HG03039 (cell line): ENCODE measurements around the gene GMNN.
A peak's percentile ranks its signal among the peaks of the same experiment; 100 is the strongest.
"Not testable (repeated sequence)": the region's sequence is repeated elsewhere in the genome, so short reads cannot be mapped to it uniquely, and the experiment has no call there.

ENCODE experiments used
- ATAC-seq: cut with Tn5 transposase; IDR thresholded peaks from one replicate; pipeline ENCODE4 v1.9.1; 2021; ENCODE audit warnings: mild to moderate bottlenecking, moderate library complexity; ENCODE audit not compliant: unreplicated experiment

GMNN gene

GRCh38 chr6:24761193-24761835 lies 13.4 kb upstream of the GMNN start:
- ATAC-seq, result no peak

- ATAC-seq, result no peak
These were observed 12.9 kb upstream of the GMNN start for GRCh38 chr6:24761851-24762250.

GRCh38 chr6:24763578-24763977 lies 11.2 kb upstream of the GMNN start:
- no peak for ATAC-seq

- not testable (repeated sequence) for ATAC-seq
These were observed 9.6 kb upstream of the GMNN start for GRCh38 chr6:24764833-24765828.

- ATAC-seq, result not testable (repeated sequence)
These were observed 8.8 kb upstream of the GMNN start for GRCh38 chr6:24765968-24766367.

DNA sequence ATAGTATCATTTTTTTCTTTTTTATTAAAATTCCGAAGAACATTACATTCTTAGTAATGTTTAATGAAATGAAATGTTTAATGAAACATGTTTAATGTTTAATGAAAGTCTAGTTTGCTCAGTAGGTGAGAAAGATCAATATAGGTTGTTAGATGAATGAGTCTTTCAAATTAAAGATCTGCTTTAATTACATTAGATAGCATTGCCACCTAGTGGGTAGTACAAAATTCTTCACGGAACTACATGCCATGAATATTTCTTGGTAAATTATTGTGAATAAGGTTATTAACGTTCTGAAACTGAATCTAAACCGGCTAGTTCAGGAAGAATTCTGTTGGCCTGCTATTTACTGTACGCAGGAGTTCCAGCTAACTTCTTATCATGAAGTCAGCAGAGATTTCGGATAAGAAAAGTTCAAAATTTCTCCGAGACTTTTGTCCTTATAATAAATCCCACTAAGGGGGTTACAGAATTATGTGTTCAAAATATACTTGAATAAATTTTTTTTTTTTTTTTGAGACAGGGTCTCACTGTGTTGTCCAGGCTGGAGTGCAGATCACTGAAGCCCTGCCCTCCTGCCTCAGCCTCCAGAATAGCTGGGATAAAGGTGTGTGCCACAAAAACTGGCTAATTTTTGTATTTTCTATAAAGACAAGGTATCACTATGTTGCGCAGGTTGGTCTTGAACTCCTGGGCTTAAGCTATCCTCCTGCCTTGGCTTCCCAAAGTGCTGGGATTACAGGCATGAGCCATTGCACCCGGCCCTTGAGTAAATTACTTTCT lies 7.9 kb upstream of the GMNN start:
- ATAC-seq, result no peak

- ATAC-seq, result no peak
These were observed 6.4 kb upstream of the GMNN start for GRCh38 chr6:24768361-24768760.

- peak; percentile 15 for ATAC-seq
These were observed 852 bp downstream of the GMNN start for GRCh38 chr6:24775520-24776058.

- ATAC-seq, result no peak
These were observed 2.5 kb downstream of the GMNN start for GRCh38 chr6:24777227-24777626.

- no peak for ATAC-seq
These were observed 3.4 kb downstream of the GMNN start for GRCh38 chr6:24778121-24778520.

- no peak for ATAC-seq
These were observed 4.1 kb downstream of the GMNN start for GRCh38 chr6:24778878-24779277.

GRCh38 chr6:24779416-24780016 lies 4.8 kb downstream of the GMNN start:
- no peak for ATAC-seq

GRCh38 chr6:24780206-24780605 lies 5.5 kb downstream of the GMNN start:
- no peak for ATAC-seq

- no peak for ATAC-seq
These were observed 13.4 kb downstream of the GMNN start for GRCh38 chr6:24788031-24788665.

DNA sequence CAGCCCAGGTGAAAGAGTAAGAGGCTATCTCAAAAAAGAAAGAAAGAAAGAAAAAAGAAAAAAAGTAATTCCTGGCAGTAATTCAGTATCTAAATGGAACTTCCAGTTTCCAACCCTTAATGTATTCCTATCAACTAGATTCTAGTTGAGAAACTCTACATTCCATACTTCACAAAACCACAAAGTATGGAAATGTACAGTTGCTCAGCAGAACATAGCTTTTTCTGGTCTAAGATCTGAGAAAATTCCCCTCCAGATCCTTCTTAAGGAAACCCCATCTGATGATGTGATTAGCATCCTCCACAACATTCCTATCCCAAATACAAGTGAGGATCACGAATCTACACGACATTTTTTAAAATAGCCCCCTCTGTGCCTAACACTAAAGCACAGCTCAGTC lies 20.4 kb downstream of the GMNN start:
- no peak for ATAC-seq

GRCh38 chr6:24796616-24797290 lies 22.0 kb downstream of the GMNN start:
- ATAC-seq, result no peak

DNA sequence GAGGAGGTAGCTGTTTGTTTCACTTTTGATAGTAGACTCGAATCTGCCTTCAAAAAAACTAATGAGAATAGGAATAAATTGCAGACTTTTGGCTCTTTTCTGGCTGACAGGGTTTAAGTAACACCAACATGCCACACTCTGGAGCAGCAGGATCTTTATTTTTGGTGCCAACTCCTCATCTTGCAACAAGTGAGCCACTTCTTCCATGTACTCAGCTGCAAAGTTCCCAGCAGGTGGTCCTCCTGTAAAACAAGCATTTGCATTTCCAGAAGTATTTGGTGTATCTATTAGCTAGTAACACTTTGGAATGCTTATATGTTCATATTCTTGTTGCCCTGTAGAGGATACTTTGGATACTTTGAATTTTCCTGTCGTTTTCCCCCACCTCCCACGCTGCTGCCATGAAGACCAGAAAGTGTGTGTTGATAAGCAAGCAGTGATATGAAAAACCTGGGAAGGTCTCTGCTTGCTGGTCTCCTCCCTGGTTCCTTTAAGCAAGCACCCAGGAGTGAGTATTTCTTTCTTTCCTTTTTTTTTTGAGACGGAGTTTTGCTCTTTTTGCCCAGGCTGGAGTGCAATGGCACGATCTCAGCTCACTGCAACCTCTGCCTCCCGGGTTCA lies 23.0 kb downstream of the GMNN start:
- ATAC-seq, result no peak

- no peak for ATAC-seq
These were observed 24.2 kb downstream of the GMNN start, which contains the start of gene ARMH2 for GRCh38 chr6:24798740-24799540. ARMH2 (minus strand) TSS chr6:24798917; CDS start chr6:24798857, 60 bp downstream.
